Daoy (cell line): Measurements from ENCODE around the gene GPC6. TPM values are rescaled to one million over a fixed set of nuclear protein-coding genes. Genes with fewer than 3 reads are reported as not detected.
A peak's percentile ranks its signal among the peaks of the same experiment; 100 is the strongest.

Source experiments
- DNase-seq: peaks from one replicate; pipeline ENCODE4 v3.0.0-alpha.2; 2015; ENCODE audit warnings: low read depth
- total RNA-seq: library from RNA; depleted of rRNA; stranded (reverse); fragments of >200 nt; shearing (Covaris generic); gene quantifications from 2 replicates; pipeline ENCODE4 v1.2.3, GENCODE V29; 2014

GPC6 gene
- total RNA-seq, 1 experiment from 2014 or later = 1.1 TPM

GRCh38 chr13:94168783-94169453 is 942.3 kb downstream of the GPC6 start:
- no peak for DNase-seq

DNA sequence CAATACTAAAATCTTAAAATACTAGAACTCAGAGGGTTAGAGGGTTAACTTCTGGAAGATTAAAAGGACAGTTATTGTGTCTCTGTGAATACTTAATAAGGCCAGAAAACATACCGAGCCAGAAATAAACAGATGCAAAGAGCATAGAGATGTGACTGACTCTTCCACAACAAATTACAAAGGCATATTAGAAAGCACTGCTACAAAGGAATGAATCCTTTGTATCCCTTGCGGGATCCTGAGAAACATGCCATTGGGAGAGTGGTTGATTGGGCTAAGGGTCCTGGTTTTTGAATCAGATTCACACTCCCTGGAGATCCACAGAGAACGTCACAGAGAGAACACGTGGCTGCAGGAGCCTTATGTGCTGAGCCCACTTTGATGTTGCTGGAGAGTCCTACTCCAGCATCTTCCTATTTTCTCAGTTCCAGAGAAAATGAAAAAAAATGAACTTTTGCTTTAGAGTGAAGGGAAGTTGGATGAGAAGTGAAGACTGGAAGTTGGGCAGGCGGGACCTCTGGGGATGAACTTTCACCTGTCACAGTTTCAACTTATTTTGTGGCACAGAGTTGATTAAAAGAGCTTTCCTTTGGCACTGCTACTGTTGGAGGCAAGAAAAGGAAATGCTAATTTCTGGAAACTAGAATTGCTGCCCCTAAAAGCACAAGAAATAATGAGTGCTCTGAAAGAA is 943.0 kb downstream of the GPC6 start:
- DNase-seq = no peak

GRCh38 chr13:94170145-94170571 is 943.6 kb downstream of the GPC6 start:
- DNase-seq = no peak

GRCh38 chr13:94172416-94172815 is 945.8 kb downstream of the GPC6 start:
- DNase-seq = no peak

GRCh38 chr13:94173312-94173854 is 946.8 kb downstream of the GPC6 start:
- DNase-seq = peak; percentile 11

GRCh38 chr13:94174009-94174408 is 947.4 kb downstream of the GPC6 start:
- DNase-seq = no peak

GRCh38 chr13:94175076-94175475 is 948.5 kb downstream of the GPC6 start:
- no peak for DNase-seq

- DNase-seq = no peak
These were observed 950.0 kb downstream of the GPC6 start for GRCh38 chr13:94176561-94176960.

DNA sequence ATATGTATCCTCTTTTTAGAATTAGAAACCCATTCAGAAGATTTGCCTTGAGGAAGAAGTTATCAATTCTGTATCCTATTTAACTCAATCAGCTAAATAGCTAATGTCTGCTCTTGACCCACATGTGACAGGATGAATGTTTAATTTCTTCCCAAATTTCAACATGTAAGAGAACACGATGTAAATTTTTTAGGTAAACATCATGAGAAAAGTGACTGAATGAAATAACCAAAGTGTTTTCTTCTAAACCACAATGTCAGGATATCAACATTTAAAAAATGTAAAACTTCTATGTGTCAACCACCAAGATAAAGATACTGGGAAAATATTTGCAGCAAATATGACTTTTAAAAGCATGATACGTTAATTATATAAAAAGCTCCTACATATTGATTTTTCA is 950.4 kb downstream of the GPC6 start:
- no peak for DNase-seq

- DNase-seq = no peak
These were observed 952.1 kb downstream of the GPC6 start for GRCh38 chr13:94178625-94179244.

DNA sequence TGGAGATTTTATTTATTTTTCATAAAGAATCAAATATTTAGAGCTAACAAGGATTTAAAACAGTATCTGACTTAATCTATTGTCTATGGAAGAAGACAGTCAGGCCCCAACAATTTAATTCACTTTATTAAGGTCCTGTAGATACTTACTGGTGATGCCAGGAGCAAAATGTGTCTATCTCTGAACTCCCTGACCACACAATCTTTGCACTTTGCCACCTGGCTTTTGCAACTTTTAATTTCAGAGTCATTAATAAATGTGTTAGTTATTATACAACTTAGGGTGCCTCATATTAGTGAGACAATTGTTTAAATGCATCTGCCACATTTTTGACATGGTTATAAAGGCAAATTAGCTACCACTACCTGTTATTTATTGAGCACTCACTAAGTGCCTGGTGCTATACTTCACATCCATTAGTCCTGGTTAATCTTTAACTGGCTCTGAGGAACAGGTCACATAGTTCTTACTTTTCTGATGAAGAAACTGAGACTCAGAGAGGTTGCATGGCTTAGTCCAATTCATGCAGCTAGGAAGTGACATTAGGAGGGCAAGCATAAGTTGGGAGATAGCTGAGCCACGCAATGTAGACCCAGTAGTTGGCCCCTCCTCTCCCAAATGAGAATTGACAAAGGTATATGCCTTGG is 955.0 kb downstream of the GPC6 start:
- no peak for DNase-seq

DNA sequence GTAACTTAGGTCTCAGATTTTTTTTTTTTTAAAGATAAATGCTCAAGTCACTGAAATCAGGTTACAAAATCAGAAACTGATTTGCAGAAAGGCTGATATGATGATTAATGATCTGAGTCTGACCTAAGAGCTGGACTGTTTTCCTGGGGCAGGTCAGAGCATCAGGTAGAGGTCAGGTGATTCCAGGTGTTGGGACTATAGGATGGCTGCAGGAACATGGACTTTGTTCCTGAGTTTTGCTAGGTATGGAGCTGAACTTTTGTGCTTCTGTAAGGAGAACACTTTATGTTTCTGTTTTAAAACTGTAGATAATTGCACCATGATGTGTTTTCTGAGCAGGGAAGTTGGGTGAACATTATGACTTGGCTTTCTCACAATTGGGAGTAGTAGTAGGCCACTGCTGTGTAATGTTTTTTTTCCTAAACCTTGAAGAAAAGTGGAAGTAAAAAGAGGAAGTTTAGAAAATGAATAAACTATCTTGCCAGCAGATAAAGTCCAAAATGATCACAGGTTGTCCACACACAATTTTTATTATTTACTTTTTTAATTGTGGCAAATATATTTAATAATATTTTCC is 955.7 kb downstream of the GPC6 start:
- no peak for DNase-seq

GRCh38 chr13:94186470-94186869 is 959.9 kb downstream of the GPC6 start:
- DNase-seq = no peak

DNA sequence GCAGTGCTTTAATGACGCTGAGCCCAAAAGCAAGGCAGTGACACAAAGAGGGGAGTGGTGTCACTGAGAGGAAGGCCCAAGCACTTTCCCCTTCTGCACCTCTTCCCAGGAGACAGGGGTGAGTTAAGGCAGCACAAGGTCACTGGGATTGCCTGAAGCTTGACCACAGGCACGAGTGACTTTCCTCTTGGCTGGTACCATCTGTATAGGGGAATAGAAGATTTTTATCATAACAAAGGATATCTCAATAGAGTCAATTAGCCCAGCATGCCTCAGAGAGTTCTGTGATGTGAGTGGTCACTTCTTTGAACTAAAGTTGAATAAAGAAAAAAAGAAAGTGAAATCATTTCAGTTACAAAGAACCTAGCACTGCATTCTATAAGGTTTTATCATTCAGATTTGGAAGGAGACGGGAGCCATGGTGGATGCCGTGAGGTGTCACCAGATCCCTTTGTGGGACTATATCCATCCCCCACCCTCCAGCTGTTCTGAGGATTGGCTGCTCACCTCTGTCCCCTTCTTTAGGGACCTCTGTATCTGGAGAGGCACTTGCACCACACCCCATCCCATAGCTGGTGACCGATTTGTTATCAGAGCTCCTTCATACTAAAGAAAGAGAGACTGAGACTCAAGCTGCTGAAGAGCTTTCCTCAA is 961.7 kb downstream of the GPC6 start:
- DNase-seq = no peak

- DNase-seq = peak; percentile 18
These were observed 965.9 kb downstream of the GPC6 start for GRCh38 chr13:94192431-94192975.

DNA sequence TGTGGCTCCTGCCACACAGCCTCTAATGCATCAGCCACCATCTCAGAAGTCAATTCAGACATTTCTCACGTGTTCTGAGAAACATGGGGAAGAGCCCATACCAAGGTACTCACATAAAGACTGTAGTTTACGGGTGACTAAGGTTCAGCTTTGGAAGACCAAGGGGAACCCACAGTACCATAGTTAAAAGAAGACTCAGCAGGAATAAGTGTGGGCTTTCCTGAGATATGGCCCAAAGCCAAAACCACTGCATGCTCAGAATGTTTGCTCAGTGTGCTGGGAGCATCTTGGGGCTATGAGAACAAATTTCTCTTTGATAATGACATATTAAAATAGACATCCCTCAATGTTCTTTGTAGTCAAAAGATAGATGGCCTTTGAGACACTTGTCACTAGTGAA is 969.1 kb downstream of the GPC6 start:
- peak; percentile 85 for DNase-seq

DNA sequence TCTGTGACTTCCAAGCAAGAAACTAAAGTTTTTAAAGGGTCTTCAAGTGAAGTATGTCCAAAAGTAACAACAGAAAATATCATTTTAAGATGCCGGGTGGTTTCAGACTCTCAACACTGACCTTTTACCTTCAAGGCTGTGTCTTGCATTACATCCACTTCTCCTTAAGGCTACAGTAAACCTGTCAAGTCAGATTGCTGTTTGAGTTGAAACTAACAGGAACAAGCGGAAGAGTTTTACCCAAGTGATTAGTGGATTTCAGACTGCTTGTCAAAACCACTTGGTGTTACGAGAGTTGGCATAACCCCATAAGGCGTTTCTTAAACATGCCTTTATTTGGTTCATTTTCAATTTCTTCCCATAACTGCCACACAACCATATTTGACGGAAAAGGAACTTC is 969.8 kb downstream of the GPC6 start:
- DNase-seq = peak; percentile 3

- DNase-seq = peak; percentile 79
These were observed 972.1 kb downstream of the GPC6 start for GRCh38 chr13:94198681-94199080.

GRCh38 chr13:94199135-94199534 is 972.5 kb downstream of the GPC6 start:
- no peak for DNase-seq

GRCh38 chr13:94201022-94201421 is 974.4 kb downstream of the GPC6 start:
- DNase-seq = no peak

- DNase-seq = no peak
These were observed 977.6 kb downstream of the GPC6 start for GRCh38 chr13:94204163-94204562.
